Stomach (tissue), 9 donors: ENCODE data around the gene ARHGAP25. TPM values are rescaled to one million over a fixed set of nuclear protein-coding genes. Genes with fewer than 3 reads are reported as not detected.

Source experiments
- DNase-seq, 2 donors: peaks; one replicate each; pipeline versions ENCODE4 v3.0.0 to v3.0.0-alpha.2; 2013 to 2019
- H3K27ac ChIP-seq, 5 donors: fragments of 200-600 bp in 4 of 5; sonication (generic) in 4 of 5; one replicate each; pipeline ENCODE4 v1.5.1; 2013 to 2019; ENCODE audit warnings: mild to moderate bottlenecking in 1 of 5, moderate library complexity in 1 of 5
- H3K27me3 ChIP-seq, 3 donors: fragments of 200-600 bp; sonication (generic); one replicate each; pipeline ENCODE4 v1.5.1; 2017 to 2019; ENCODE audit warnings: mixed run types in 1 of 3
- H3K36me3 ChIP-seq, 4 donors: fragments of 200-600 bp; sonication (generic); 1 replicate in 3 of 4; 2 replicates in 1 of 4; pipeline ENCODE4 v1.5.1; 2016 to 2019
- H3K4me1 ChIP-seq, 4 donors: fragments of 200-600 bp; sonication (generic); one replicate each; pipeline ENCODE4 v1.5.1; 2016 to 2019
- H3K4me3 ChIP-seq, 4 donors: fragments of 200-600 bp; sonication (generic) in 3 of 4; one replicate each; pipeline ENCODE4 v1.5.1; 2016 to 2019; ENCODE audit warnings: mild to moderate bottlenecking in 1 of 4
- H3K9me3 ChIP-seq, 4 donors: fragments of 200-600 bp; sonication (generic); one replicate each; pipeline ENCODE4 v1.5.1; 2016 to 2019
- CTCF ChIP-seq, 7 experiments: fragments of 450-650 bp in 4 of 7; fragments of 200-600 bp in 3 of 7; sonication (generic) in 3 of 7; IDR thresholded peaks; one replicate each; pipeline ENCODE4 v1.5.1; 2016 to 2019; ENCODE audit warnings: antibody characterized with exemption in 7 of 7, control low read depth in 2 of 7, mild to moderate bottlenecking in 1 of 7
- EP300 ChIP-seq: sonication (generic); formaldehyde crosslinking; IDR thresholded peaks from one replicate; pipeline ENCODE4 v1.6.1; 2017; ENCODE audit warnings: antibody characterized with exemption
- POLR2A ChIP-seq, 4 donors: fragments of 450-650 bp; IDR thresholded peaks; one replicate each; pipeline ENCODE4 v1.6.1; 2016; ENCODE audit warnings: antibody characterized with exemption in 4 of 4, control low read depth in 2 of 4, mild to moderate bottlenecking in 1 of 4, moderate library complexity in 1 of 4
- POLR2AphosphoS5 ChIP-seq, 3 donors: sonication (generic); formaldehyde crosslinking; IDR thresholded peaks; one replicate each; pipeline ENCODE4 v1.6.1; 2016; ENCODE audit warnings: antibody characterized with exemption in 3 of 3
- WGBS, 5 donors: extraction: QIAGEN DNeasy Blood & Tissue Kit in 3 of 5; methylation state at CpG; one replicate each; pipeline versions ENCODE4 v1.1.5 to v1.1.7; 2013 to 2018; 5-methylcytosine and 5-hydroxymethylcytosine counted together
- intact Hi-C: fragments of 100-400 bp; cut with DNase I; formaldehyde crosslinking; loops from one replicate; pipeline ENCODE4 v1.15.1; 2023; ENCODE audit warnings: low total_unique reads
- polyA plus RNA-seq, 3 donors: library from polyadenylated mRNA; stranded (reverse); fragments of 200-250 nt; gene quantifications; one replicate each; pipeline ENCODE4 v1.2.3, GENCODE V29; 2013
- total RNA-seq, 5 donors: library from RNA; depleted of rRNA; stranded (reverse); fragments of >200 nt; gene quantifications; one replicate each; pipeline versions ENCODE4 v1.1.0 to v1.2.3, GENCODE V29; 2014 to 2016
- donor health status: healthy with polysubstance abuse.
- donor health status: Bipolar disorder and iron deficiency.
- donor health status: healthy.

Gene ARHGAP25
- total and polyA plus RNA-seq, 8 donors, result 0.29 to 17.1 (median 4.0) TPM; not detected in 1

GRCh38 chr2:68811364-68811763 is 76.8 kb downstream of the ARHGAP25 start:
- Histone ChIP-seq H3K27ac (peak overlapping the region in 1 of 5 donors; percentile 25), H3K9me3 (no peaks in the 10 kb centered on the region), H3K4me3 (no peak overlapping the region), H3K27me3 (no peaks in the 10 kb centered on the region), H3K4me1 (peaks cover 0 to 9% (median 4%) of the 10 kb centered on the region in 4 donors), H3K36me3 (peaks cover 0 to 52% (median 24%) of the 10 kb centered on the region in 4 donors)
- peak in 1 of 2 donors; percentile 32 for DNase-seq
- 56 to 82% (median 75%) methylated on average over 2 of the region's 2 CpGs for WGBS, 5 donors
- TF ChIP-seq EP300 (no peak), POLR2AphosphoS5 (IDR thresholded peaks at IDR 0.05) (no peak), CTCF (IDR thresholded peaks at IDR 0.05) (no peak), POLR2A (IDR thresholded peaks at IDR 0.05) (no peak)
- intact Hi-C loops, result no loop called here

- Histone ChIP-seq H3K9me3 (no peaks in the 10 kb centered on the region), H3K4me3 (no peak overlapping the region), H3K36me3 (peaks cover 0 to 54% (median 29%) of the 10 kb centered on the region in 4 donors), H3K27ac (no peak overlapping the region), H3K4me1 (peaks cover 0 to 9% (median 4%) of the 10 kb centered on the region in 4 donors), H3K27me3 (no peaks in the 10 kb centered on the region)
- intact Hi-C loops, result no loop called here
- TF ChIP-seq POLR2A (IDR thresholded peaks at IDR 0.05) (no peak), POLR2AphosphoS5 (IDR thresholded peaks at IDR 0.05) (no peak), EP300 (no peak), CTCF (IDR thresholded peaks at IDR 0.05) (no peak)
- WGBS, 5 donors, result 63 to 78% (median 70%) methylated on average over 6 of the region's 6 CpGs
- no peak for DNase-seq
Measured at GRCh38 chr2:68812251-68812650, 77.6 kb downstream of the ARHGAP25 start.

- no peaks in the 10 kb centered on the region for H3K27me3 ChIP-seq
- no peak overlapping the region for H3K4me3 ChIP-seq
- intact Hi-C loops, result no loop called here
- no peak overlapping the region for H3K27ac ChIP-seq
- no peak for DNase-seq
- H3K4me1 ChIP-seq, result peaks cover 0 to 9% (median 4%) of the 10 kb centered on the region in 4 donors
- WGBS, 5 donors, result 92 to 97% (median 94%) methylated on average over 3 of the region's 3 CpGs
- no peaks in the 10 kb centered on the region for H3K9me3 ChIP-seq
- peaks cover 0 to 57% (median 37%) of the 10 kb centered on the region in 4 donors for H3K36me3 ChIP-seq
- TF ChIP-seq EP300, result no peak
- TF ChIP-seq POLR2AphosphoS5 (IDR thresholded peaks at IDR 0.05), result no peak
- no peak for TF ChIP-seq POLR2A (IDR thresholded peaks at IDR 0.05)
- TF ChIP-seq CTCF (IDR thresholded peaks at IDR 0.05), result no peak
Measured at GRCh38 chr2:68813596-68813995, 79.0 kb downstream of the ARHGAP25 start.

GRCh38 chr2:68817306-68817705 is 82.7 kb downstream of the ARHGAP25 start:
- intact Hi-C loops, result no loop called here
- Histone ChIP-seq H3K27me3 (no peaks in the 10 kb centered on the region), H3K9me3 (no peaks in the 10 kb centered on the region), H3K27ac (no peak overlapping the region), H3K36me3 (peaks cover 0 to 72% (median 54%) of the 10 kb centered on the region in 4 donors), H3K4me3 (no peak overlapping the region), H3K4me1 (no peaks in the 10 kb centered on the region)
- DNase-seq, result no peak
- TF ChIP-seq POLR2A (IDR thresholded peaks at IDR 0.05) (no peak), CTCF (IDR thresholded peaks at IDR 0.05) (no peak), EP300 (no peak), POLR2AphosphoS5 (IDR thresholded peaks at IDR 0.05) (no peak)
